ENCODE data around the gene ARHGAP15.

Gene ARHGAP15

DNA sequence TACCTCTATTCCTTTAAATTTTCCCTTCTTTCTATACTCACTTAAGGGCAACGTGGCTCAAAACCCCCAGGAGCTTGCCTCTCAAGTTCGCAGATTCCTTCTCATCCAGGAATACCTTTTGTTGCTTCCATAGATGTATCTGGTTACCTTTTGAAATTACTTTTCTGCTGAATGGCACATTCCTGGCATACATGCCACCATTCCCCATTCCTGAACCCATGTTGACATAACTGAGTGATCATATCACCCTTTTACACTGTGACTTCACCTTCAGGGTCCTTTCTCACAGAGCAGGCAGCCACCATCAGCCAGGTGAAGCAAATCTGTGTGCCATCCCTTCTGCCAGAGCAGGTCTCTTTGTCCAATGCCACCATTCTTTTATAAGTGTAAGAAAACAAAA, 615.8 kb downstream of the ARHGAP15 start:
- CTCF ChIA-PET: no interaction called here
- Mint-ChIP-seq H3K4me3 (no peak overlapping the region), H3K4me1 (no peaks in the 10 kb centered on the region), H3K27me3 (no peaks in the 10 kb centered on the region), H3K9me3 (no peaks in the 10 kb centered on the region), H3K36me3 (peaks cover 30% of the 10 kb centered on the region), H3K27ac (no peak overlapping the region)
- no peak for DNase-seq

DNA sequence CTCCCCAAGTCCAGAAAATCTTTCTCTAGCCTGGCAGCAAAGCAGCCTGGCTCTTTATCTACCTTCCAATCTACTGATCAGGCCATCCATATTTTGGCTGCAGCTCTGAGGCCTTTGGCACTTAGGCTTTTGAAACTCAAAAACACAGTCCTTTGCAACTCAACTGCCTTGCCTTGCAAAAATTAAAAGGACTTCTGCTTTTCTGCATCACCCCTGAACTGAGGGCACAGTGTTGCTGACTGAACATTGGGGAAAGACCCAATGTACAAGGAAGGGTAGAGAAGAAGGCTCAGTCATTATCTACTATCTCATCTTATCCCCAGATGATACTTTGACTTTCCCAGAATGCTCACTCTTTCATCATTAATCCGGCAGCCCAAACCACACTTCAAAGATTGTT, 625.5 kb downstream of the ARHGAP15 start:
- no peaks in the 10 kb centered on the region for H3K9me3 Mint-ChIP-seq
- H3K4me3 Mint-ChIP-seq: no peak overlapping the region
- no peak overlapping the region for H3K27ac Mint-ChIP-seq
- peaks cover 19% of the 10 kb centered on the region for H3K36me3 Mint-ChIP-seq
- CTCF ChIA-PET: no interaction called here
- no peak for DNase-seq
- no peaks in the 10 kb centered on the region for H3K27me3 Mint-ChIP-seq
- H3K4me1 Mint-ChIP-seq: no peaks in the 10 kb centered on the region

DNA sequence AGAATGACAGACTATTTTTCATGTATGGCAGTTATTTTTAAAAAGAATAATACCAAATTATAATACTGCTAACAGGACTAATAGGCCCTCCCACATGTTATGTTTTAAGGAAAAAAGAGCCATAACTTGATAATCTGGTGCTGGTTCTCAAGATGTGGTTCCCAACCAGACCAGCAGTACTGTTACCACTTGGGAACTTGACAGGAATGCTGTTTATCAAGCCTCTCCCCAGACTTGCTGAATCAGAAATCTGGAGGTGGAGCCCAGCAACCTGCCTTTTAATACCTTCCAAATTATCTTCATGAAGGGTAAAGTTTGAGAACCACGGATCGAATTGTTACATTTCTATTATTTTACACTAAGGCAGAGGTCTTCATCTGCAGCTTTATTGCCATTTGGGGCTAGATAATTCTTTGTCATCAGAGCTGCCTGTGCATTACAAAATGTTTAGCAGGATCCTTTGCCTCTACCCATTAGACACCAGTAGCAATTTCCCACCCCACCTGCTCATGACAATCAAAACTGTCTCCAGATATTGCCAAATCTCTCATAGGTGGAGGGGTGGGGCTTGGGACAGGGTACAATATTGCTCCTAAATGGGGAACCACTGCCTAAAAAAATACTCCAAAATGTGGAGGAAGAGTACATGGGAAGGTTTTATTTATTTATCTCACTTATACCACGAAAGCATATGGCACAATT, 629.6 kb downstream of the ARHGAP15 start:
- Mint-ChIP-seq H3K27ac (no peak overlapping the region), H3K9me3 (no peaks in the 10 kb centered on the region), H3K4me3 (no peak overlapping the region), H3K27me3 (no peaks in the 10 kb centered on the region), H3K36me3 (peaks cover 4% of the 10 kb centered on the region), H3K4me1 (no peaks in the 10 kb centered on the region)
- DNase-seq: no peak
- CTCF ChIA-PET: no interaction called here

DNA sequence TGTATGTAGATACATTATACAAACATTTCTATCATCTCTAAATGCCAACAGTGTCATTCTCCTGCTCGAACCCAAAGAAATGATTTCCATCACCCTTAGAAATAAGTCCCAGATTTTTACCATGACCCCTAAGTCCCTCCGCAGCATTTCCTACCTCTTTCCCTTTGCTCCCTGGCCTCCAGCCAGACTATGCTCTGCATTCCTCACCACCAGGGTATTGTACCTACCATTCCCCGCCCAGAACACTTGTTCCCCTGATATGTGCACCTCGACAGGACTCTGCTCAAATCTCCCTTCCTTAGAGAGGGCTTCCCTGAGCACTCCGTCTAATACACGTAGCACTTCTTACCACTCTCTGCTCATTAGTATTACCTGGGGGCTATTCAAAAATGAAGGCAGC, 630.2 kb downstream of the ARHGAP15 start:
- Mint-ChIP-seq H3K4me3 (no peak overlapping the region), H3K9me3 (no peaks in the 10 kb centered on the region), H3K36me3 (peaks cover 5% of the 10 kb centered on the region), H3K27me3 (no peaks in the 10 kb centered on the region), H3K27ac (no peak overlapping the region), H3K4me1 (no peaks in the 10 kb centered on the region)
- no peak for DNase-seq
- CTCF ChIA-PET: no interaction called here

DNA sequence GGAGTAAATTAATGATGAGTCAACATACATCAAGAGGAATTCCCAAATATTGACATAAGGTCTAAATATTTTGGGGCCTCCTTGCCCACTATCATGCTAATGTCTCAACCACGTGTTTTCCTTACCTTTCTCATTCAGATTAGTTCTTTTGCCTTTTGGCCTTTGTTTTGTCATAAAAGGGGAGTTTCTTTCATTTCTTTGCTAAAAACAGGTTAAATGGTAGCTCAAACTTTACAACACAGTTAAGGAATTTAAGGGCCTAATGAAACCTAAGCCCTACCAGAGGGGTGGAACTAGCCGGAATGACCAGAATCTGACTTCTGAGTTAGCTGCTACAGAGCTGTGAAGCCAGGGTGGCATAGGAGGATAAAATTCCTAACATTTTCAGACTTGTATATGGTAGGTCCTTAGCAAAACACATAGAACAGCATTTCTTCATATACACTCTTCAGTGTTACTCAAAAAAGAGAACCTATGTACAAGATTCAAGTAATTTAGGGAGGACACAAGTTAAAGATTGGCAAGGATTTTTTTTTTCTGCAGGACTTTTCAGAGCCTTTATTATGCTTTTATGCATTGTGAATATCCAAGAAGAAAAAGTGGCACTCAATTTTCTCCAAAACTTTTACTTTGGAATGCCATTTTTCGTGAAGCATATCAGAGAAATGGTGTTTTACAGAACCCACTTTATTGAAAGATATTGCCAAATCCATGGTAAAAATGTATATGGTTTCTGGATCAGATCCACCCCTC, 633.1 kb downstream of the ARHGAP15 start:
- CTCF ChIA-PET: no interaction called here
- peaks cover 8% of the 10 kb centered on the region for H3K36me3 Mint-ChIP-seq
- H3K27me3 Mint-ChIP-seq: no peaks in the 10 kb centered on the region
- no peaks in the 10 kb centered on the region for H3K4me1 Mint-ChIP-seq
- H3K27ac Mint-ChIP-seq: no peak overlapping the region
- DNase-seq: no peak
- H3K4me3 Mint-ChIP-seq: no peak overlapping the region
- no peaks in the 10 kb centered on the region for H3K9me3 Mint-ChIP-seq

DNA sequence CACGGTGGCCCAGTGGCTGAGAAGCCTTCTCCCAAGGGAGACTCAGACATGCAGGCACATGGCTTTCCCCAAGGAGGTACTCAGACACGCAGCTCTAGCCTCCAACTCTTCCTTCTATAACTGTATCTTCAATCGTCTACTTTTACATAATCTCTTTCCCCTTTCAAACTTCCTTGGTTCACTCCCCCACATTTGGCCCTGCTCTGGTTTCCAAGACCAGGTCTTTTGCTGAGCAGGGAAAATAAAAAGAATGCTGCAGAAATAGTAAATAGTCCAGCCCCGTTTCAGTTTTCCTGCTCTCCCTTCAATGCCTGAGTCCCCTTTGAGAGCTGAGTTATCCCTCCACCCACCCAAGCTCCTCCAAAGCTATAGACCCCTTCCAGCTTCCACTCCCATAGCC, 635.0 kb downstream of the ARHGAP15 start:
- Mint-ChIP-seq H3K9me3 (no peaks in the 10 kb centered on the region), H3K27ac (no peak overlapping the region), H3K4me3 (no peak overlapping the region), H3K4me1 (no peaks in the 10 kb centered on the region), H3K36me3 (peaks cover 24% of the 10 kb centered on the region), H3K27me3 (no peaks in the 10 kb centered on the region)
- CTCF ChIA-PET: no interaction called here
- DNase-seq: no peak

DNA sequence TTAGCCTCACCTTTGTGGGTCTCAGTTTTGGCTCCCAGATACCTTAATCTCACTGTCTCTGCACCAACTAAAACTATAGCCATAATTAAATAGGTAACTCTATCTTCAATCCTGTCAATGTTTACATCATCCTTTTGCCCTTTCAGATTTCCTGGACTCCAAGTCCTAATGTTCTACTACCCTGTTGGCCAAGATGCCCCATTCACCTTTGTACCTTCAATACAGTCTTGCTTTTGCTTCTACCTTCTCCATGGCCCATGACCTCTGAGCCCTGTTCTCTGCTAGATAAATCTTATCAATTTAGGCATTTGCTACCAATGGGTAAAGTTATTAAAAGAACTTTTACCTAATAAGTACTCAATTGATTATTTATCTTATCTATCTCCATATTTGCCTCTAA, 635.5 kb downstream of the ARHGAP15 start:
- Mint-ChIP-seq H3K9me3 (no peaks in the 10 kb centered on the region), H3K4me3 (no peak overlapping the region), H3K27ac (no peak overlapping the region), H3K27me3 (no peaks in the 10 kb centered on the region), H3K36me3 (peaks cover 27% of the 10 kb centered on the region), H3K4me1 (no peaks in the 10 kb centered on the region)
- DNase-seq: no peak
- CTCF ChIA-PET: no interaction called here

DNA sequence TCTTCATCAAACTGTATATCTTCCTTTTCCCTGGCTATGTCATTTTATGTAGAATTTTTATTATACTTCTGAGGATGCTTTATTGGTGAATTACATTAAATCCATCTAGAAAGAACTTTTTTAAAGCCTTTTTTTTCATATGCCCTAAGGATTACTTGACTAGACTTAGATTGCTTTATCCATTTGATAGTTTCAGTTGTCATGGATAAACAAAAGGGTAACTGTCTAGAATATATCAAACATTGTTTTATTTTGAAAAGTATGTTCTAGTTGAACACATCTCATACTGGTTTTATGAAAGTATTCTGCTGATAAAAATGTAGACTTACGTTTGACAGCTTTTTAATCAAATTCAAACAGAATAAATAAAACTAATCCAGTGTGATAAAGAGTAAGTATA, 639.8 kb downstream of the ARHGAP15 start:
- H3K27ac Mint-ChIP-seq: no peak overlapping the region
- no peak overlapping the region for H3K4me3 Mint-ChIP-seq
- peaks cover 37% of the 10 kb centered on the region for H3K36me3 Mint-ChIP-seq

DNA sequence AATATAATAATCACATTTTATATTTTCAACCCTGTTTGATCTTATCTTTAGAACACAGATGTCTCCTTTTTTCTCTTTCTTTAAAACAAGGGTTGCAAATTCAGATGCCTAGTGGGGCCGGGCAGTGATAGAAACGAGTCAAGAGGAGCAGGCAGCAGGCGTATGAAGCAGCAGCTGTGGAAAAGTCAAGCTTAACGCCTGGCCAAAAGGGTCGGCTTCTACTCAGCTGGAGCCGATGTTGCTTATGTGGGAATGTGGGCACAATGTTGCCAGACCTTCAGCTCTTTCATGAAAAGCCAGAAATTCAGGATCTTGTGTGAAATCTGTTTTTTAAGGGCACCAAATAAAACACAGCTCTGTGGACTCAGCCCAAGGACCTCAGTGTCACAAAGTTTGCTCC, 642.7 kb downstream of the ARHGAP15 start:
- no peaks in the 10 kb centered on the region for H3K4me1 Mint-ChIP-seq
- no peak overlapping the region for H3K27ac Mint-ChIP-seq

More for the DNA sequence above, 639.8 kb downstream of the ARHGAP15 start:
- H3K4me1 Mint-ChIP-seq: no peaks in the 10 kb centered on the region
- CTCF ChIA-PET: no interaction called here
- no peak for DNase-seq
- no peaks in the 10 kb centered on the region for H3K9me3 Mint-ChIP-seq
- H3K27me3 Mint-ChIP-seq: no peaks in the 10 kb centered on the region

DNA sequence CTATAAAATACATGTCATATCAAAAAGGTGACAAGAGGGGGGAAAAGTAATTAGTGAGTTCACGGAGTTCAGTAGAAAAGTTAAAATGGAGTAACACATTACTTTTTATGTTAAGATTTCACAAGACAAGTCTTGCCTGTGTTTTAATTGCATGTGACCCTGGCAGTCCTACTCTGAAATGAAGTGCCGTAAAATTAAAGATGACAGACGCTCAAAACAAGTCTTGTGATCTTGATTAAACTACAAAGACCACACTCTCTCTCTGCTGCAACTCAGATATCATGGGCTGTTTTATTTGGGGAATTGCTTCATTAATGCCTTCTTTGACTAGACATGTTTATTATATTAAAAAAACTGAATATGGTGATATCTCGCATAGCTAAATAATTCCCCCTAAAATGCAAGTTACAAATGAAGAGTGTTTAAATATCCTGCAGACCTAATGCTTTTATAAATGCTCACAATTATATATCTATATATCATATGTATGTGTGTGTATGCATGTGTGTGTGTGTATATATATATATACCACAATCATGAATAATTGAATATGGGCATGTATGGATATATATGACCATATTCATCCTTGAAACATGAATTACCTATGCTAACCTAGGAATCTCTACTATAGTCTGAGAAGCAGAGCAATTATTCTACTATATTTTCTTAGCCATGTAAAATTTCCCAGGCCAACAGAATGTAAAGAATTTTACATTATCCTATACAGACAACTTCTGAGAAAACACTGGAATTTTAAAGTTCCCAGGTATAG, 647.5 kb downstream of the ARHGAP15 start:
- Mint-ChIP-seq H3K4me1 (no peaks in the 10 kb centered on the region), H3K27ac (no peak overlapping the region), H3K9me3 (no peaks in the 10 kb centered on the region), H3K36me3 (peaks cover 3% of the 10 kb centered on the region), H3K4me3 (no peak overlapping the region), H3K27me3 (no peaks in the 10 kb centered on the region)
- no peak for DNase-seq
- CTCF ChIA-PET: no interaction called here

More for the DNA sequence above, 642.7 kb downstream of the ARHGAP15 start:
- H3K9me3 Mint-ChIP-seq: no peaks in the 10 kb centered on the region
- CTCF ChIA-PET: no interaction called here
- DNase-seq: no peak
- H3K36me3 Mint-ChIP-seq: peaks cover 31% of the 10 kb centered on the region
- no peak overlapping the region for H3K4me3 Mint-ChIP-seq
- H3K27me3 Mint-ChIP-seq: no peaks in the 10 kb centered on the region

DNA sequence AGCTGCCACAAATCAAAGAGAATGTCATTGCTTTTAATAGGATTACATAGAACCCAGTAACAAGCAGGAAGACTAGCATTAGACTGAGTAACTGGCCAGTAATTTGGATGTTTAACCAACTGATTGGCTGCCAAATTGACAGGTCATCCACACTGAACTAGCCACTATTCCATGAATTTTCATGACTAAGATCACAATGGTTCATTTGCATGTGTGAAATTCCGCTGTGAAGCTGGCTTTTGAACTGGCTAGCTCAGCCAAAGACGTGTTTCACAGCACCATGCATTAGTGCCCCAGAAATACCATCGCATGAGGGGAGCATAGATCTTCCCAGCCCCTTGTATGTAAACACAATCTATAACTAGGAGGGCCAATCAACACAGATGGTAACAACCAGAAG, 649.8 kb downstream of the ARHGAP15 start:
- Mint-ChIP-seq H3K9me3 (no peaks in the 10 kb centered on the region), H3K36me3 (no peaks in the 10 kb centered on the region), H3K27ac (no peak overlapping the region), H3K27me3 (no peaks in the 10 kb centered on the region), H3K4me3 (no peak overlapping the region), H3K4me1 (no peaks in the 10 kb centered on the region)
- no peak for DNase-seq
- CTCF ChIA-PET: no interaction called here

DNA sequence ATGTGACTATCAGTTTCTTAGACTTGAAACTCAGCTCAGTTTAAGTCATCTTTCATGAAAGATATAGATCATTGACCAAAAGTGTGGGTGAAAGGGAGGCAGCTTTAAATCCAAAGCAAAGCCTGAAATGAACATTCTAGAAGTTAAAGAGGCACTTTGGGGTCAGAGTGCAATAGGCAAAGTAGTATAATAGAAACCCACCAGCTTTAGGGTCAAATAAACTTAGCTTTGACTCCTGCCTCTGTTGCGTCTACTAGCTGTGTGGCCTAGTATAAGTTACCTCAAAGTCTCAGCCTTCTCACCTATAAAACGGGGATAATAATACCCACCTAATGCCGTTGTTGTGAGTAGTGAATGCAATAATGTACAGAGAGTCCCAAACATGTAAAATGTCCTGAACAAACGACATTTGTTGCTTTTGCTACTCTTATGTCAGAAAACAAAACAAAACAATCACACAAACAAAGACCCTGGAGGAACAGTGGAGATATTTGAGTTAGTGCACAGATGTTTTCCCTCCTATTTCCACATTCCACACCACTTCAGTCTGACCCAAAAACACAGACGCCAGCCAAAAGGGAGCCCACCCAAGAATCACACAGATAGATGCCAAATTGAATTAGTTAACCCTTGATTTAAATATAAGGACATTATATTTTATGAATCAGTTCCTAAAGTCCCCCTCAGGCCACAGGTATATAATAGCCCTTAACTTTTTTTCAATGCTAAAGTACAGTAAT, 657.0 kb downstream of the ARHGAP15 start:
- Mint-ChIP-seq H3K4me1 (no peaks in the 10 kb centered on the region), H3K9me3 (no peaks in the 10 kb centered on the region), H3K36me3 (no peaks in the 10 kb centered on the region), H3K4me3 (no peak overlapping the region), H3K27me3 (peaks cover 9% of the 10 kb centered on the region), H3K27ac (no peak overlapping the region)
- no peak for DNase-seq
- CTCF ChIA-PET: no interaction called here

DNA sequence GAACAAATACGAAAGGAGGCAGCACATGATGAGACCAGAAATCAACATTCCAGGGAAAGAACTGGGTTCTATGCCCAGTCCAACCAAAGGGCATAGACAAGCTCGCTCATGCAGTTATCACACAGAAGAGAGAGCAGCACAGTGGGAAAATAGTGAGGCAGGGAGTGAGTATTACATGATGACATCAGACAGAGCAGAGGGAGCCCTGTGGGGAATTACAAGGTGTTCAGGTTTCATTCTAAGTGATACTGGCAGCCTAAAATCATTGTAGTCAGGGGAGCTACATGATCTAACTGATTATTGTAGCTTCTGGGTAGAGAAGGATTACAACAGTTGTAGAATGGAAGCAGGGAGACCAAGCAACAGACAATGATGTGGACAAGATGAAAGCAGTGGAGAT, 658.5 kb downstream of the ARHGAP15 start:
- Mint-ChIP-seq H3K36me3 (no peaks in the 10 kb centered on the region), H3K4me3 (no peak overlapping the region), H3K4me1 (no peaks in the 10 kb centered on the region), H3K27me3 (peaks cover 9% of the 10 kb centered on the region), H3K27ac (no peak overlapping the region), H3K9me3 (no peaks in the 10 kb centered on the region)
- no peak for DNase-seq
- CTCF ChIA-PET: no interaction called here

DNA sequence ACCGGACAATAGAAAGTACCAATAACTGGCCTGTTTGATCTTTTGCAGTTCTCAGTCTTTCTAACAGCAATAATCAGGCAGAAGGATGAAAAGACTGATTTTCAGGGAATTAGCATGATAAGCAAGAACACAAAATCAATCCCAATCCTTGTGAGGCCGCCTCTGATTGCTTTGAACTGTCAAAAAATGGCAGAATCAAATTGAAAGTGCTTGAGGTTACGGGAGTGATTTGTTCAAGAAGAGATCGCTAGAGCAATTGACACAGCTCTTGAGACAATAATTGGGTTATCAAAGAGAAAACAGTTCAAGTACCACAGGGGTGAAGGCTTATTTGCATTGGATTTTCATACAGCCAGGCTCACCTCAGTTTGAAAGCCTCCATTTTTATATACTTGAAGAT, 663.4 kb downstream of the ARHGAP15 start:
- no peaks in the 10 kb centered on the region for H3K36me3 Mint-ChIP-seq
- no peak overlapping the region for H3K4me3 Mint-ChIP-seq

More for the DNA sequence above, 663.4 kb downstream of the ARHGAP15 start:
- no peak for DNase-seq
- H3K27ac Mint-ChIP-seq: no peak overlapping the region
- H3K27me3 Mint-ChIP-seq: peaks cover 9% of the 10 kb centered on the region
- H3K9me3 Mint-ChIP-seq: no peaks in the 10 kb centered on the region
- CTCF ChIA-PET: no interaction called here
- H3K4me1 Mint-ChIP-seq: no peaks in the 10 kb centered on the region

All from activated naive CD4-positive, alpha-beta T cell treated with anti-CD3 and anti-CD28 coated beads, Interleukin-2, amount 10 ng/mL, durations not matched to agents 7 days and 5 days (primary cell).